ENCODE results near the gene NDUFV2.
A peak's percentile ranks its signal among the peaks of the same experiment; 100 is the strongest.
"Not testable (repeated sequence)": the region's sequence is repeated elsewhere in the genome, so short reads cannot be mapped to it uniquely, and the experiment has no call there.

The NDUFV2 gene

GRCh38 chr18:9090578-9090977, 11.9 kb upstream of the NDUFV2 start:
- no peak for DNase-seq (ENCODE audit: low spot score)

GRCh38 chr18:9091066-9091476, 11.4 kb upstream of the NDUFV2 start:
- no peak for DNase-seq (ENCODE audit: low spot score)

DNA sequence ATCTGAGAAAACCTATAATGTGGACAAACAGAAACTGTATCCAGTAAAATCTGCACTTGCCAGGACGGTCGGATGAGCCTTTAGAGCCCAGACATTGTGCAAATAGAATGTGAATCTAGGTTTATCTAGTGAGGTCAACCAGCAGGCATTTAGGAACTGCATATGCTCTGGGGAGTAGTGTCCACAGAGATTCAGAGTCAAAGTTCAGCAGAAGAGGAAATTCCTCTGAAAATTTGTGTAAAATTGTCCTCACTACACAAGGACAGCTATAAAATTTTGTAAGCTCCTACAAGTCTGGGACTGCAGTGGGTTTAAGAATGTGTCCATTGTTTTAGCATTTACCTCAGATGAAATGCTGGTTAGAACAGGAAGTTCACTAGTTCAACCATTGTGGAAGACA, 9.8 kb upstream of the NDUFV2 start:
- DNase-seq (ENCODE audit: low spot score): no peak

DNA sequence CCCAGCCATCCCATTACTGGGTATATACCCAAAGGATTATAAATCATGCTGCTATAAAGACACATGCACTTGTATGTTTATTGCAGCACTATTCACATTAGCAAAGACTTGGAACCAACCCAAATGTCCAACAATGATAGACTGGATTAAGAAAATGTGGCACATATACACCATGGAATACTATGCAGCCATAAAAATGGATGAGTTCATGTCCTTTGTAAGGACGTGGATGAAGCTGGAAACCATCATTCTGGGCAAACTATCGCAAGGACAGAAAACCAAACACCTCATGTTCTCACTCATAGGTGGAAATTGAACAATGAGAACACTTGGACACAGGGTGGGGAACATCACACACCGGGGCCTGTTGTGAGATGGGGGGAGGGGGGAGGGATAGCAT, 9.4 kb upstream of the NDUFV2 start:
- DNase-seq (ENCODE audit: low spot score): not testable (repeated sequence)

DNA sequence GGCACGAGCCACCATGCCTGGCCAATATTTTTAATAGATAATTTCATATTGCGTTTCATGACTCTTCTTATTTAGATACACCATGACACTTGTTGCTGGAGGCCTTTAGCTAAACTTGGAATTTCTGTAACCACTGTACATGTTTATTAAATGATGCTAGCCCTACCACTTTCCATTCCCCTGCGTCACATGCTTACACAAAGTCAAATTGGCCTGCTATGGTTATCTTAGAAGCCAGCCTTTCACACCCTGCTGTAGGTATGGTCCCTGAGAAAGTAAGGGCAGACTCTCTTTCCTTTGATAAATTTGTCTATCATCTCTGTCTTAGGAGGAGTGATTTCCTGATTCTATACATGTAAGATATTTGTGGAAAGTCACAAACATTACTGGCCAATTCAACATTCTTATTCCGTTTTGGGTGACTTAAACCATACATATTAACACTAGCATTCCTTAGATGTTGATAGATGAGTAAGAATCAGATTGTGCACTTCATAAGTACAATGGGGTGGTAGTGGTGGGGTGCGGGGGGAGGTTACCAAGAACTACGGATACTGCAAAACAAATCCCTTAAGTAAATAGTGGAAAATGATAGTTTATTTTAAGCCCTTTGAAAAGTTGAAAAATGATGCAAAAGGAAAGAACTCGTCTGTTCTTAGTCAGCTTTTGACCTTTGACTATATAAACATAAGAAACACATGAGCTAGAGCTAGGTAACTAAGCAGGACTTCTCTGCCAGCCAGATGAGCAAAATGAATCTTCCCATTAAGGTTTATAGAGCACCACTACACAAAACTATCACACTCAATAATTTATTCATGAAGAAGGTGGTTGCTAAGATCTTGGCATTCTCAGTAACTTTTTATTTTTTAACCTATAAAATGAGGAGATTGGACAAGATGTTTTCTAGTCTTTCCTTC, 7.9 kb upstream of the NDUFV2 start:
- peak; percentile 30 for DNase-seq (ENCODE audit: low spot score)

- no peak for DNase-seq (ENCODE audit: low spot score)
Observed at GRCh38 chr18:9095297-9096006, 7.0 kb upstream of the NDUFV2 start.

- no peak for DNase-seq (ENCODE audit: low spot score)
Observed at GRCh38 chr18:9096007-9096371, 6.5 kb upstream of the NDUFV2 start.

DNA sequence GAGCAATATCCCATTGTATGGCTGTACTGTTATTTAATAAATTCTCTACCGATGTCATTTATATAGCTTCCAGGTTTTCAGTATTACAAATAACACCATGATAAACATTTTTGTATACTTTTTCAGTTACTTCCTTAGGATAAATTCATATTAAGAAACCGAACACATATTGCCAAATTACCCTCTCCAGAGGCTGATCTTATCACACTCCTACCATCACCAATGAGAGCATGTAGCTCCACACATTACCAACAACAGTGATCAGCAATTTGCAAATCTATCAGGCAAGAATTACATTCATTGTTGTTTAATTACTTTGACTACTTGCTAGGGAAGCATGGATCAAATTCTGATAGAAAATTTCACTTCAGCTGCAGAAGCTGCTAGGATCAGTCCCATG, 5.8 kb upstream of the NDUFV2 start:
- DNase-seq (ENCODE audit: low spot score): no peak

- no peak for DNase-seq (ENCODE audit: low spot score)
Observed at GRCh38 chr18:9097349-9097748, 5.2 kb upstream of the NDUFV2 start.

- DNase-seq (ENCODE audit: low spot score): no peak
Observed at GRCh38 chr18:9100796-9101195, 1.7 kb upstream of the NDUFV2 start.

GRCh38 chr18:9101730-9102507, 580 bp upstream of the NDUFV2 start:
- peak; percentile 66 for DNase-seq (ENCODE audit: low spot score)

GRCh38 chr18:9103376-9103873, 926 bp downstream of the NDUFV2 start:
- DNase-seq (ENCODE audit: low spot score): peak; percentile 14

DNA sequence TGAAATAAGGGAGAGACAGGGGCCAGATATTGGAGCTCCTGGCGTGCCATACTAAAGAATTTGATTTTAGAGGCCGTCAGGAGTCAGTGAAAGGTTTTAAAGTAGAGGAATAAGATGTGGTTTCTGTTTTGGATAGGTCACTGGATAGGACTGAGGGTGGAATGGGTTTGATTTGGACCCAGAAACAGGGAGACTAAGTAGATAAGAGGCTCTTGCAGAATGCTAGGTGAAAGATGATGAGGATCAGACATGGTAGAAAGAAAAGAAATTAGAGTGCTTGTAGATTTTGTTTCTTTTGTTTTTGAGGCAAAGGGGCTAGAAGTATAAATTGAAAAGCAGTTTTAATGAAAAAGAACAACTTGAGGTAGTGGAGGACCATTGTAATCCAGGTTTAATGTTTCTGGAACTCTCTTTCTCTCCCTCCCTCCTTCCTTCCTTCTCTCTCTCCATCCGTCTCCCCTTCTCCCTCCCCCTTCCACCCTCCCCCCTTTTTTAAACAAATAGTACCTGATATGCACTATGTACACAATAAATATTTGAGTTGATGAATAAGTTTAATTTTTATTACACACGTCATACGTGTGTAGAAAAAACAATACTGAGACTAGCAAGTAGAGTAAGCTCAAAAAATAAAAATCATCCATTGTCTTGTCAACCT, 1.9 kb downstream of the NDUFV2 start:
- no peak for DNase-seq (ENCODE audit: low spot score)

GRCh38 chr18:9105420-9105819, 2.9 kb downstream of the NDUFV2 start:
- no peak for DNase-seq (ENCODE audit: low spot score)

DNA sequence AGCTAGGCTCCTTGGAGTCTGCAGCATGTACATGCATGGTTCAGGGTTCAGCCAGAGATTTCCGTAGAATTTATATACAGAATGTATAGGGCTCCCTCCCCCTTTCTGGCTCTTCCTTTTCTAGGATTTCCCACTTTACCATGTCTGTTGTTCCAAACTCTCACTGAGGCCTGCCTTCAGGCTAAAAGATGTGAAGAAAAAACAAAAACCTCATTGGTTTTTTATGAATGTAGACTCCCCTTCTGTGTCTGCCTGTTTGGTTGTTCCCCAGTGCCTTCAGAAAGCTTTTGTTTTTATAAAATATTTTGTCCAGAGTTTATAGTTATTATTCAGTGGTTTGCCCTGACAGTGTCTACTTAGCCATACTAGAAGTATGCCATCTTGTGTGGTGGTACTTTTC, 3.6 kb downstream of the NDUFV2 start:
- DNase-seq (ENCODE audit: low spot score): no peak

DNA sequence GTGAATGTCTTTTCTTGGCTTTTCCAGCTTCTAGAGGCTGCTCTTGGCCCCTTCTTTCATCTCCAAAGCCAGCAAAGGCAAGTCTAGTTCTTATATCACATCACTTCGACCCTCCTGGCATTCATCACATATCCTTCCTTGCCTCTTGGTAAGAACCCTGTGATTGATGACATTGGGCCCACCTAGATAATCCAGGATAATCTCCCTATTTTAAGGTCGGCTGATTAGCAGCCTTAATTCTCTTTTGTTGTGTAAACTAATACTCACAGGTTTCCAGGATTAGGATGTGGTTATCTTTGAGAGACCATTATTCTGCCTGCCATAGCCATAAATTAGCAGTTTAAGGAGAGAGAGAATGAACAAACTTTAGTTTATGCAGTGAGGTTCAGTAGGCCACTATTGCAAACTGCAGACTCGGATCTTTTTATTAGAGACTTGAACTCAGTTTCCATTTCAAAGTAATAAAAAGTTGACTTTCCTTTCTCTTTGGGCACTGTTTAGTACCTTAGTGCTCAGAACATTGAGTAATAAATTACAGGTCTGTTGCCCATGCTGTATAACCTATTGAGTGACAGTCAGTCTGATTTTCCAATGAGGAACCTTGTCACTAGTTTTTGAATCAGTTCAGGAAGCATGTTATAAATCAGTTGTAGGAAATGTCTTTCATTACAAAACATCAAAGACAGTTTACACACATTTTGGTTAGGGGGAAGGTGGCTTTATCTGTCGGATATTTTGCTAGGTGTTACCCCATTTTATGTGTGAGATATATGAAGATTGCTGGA, 4.5 kb downstream of the NDUFV2 start:
- DNase-seq (ENCODE audit: low spot score): no peak

DNA sequence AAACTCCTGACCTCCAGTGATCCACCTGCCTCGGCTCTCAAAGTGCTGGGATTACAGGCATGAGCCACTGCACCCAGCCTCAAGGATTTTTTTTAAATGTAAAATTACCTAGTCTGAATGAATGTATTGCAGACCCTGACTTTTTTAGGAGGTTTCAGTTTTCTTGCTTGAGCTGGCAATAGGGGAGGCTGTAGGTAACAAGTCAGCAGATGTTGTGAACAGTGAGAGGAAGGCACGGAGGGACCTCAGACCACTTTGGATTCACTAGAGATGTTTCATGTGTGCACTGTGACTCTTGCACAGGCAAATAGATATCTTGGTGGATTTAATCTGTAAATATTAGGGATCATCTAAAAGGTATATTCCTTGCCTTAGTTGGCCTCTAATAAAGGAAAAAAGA, 6.4 kb downstream of the NDUFV2 start:
- no peak for DNase-seq (ENCODE audit: low spot score)

DNA sequence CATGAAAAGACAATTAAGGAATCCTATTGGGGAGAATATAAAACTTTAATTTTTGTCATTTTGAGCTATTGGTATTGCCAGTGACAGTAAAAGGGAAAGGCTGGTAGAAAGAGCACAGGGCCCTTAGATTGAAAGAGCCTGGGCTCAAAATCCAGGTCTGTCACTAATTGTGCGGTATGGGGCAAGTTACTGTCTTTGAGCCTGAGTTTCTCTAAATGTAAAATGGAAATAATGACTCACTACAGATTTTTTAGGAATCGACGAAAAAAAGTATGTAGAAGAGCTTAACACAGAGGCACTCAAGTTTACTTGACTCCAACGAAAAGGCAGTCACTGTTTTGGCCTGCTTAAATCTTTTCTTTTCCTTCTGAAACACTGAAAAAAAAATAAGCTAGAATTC, 7.0 kb downstream of the NDUFV2 start:
- peak; percentile 36 for DNase-seq (ENCODE audit: low spot score)

DNA sequence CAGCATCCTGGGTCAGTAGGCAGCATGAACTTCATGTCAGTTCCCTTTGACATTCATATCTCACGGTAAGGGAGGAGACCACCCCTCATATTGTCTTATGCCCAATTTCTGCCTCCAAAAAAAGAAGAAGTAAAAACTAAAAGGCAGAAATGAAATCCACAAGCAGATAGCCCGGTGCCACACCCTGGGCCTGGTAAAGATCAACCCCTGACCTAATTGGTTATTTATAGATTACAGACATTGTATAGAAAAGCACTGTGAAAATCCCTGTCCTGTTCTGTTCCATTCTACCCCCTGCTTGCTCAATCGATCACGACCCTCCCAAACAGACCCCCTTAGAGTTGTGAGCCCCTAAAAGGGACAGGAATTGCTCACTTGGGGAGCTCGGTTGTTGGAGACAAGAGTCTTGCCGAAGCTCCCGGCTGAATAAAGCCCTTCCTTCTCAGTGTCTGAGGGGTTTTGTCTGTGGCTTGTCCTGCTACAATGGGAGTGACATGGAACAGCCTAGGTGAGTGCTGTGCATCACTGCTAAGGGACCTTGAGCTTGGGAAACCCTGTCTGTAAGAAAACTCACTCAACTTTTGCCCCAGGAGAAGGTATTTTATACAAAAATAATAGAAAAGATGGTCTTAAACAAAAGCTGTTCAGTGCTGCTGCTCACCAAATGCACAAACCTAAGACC, 11.1 kb downstream of the NDUFV2 start:
- DNase-seq (ENCODE audit: low spot score): no peak

DNA sequence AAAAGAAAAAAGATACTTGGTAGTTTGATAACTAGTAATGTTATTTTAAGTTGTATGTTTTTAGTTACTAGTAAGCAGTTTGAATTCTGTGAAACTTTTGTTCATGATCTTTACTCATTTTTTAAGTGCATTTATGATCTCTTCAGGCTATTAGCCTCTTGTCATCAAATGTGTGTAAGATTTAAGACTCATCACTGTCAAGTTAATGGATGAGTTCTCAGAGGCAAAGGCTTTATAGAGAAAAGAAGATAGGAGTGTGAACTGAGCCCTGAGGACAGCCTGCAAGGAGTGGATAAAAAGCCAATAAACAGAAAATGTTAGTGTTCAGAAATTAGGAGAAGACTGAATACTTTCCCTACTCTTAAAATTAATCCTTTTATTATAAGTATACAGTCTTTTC, 13.5 kb downstream of the NDUFV2 start:
- DNase-seq (ENCODE audit: low spot score): no peak

All from AG20443 (cell line).